Gastroesophageal sphincter (tissue), 3 donors: ENCODE results near the gene ZNF385D.

Experiments
- CTCF ChIP-seq, 4 experiments: fragments of 200-600 bp in 2 of 4; fragments of 450-650 bp in 2 of 4; sonication (generic) in 1 of 4; IDR thresholded peaks; one replicate each; pipeline ENCODE4 v1.5.1; 2017 to 2019; ENCODE audit warnings: antibody characterized with exemption in 4 of 4, mild to moderate bottlenecking in 2 of 4, moderate library complexity in 2 of 4
- EP300 ChIP-seq: sonication (generic); formaldehyde crosslinking; IDR thresholded peaks from one replicate; pipeline ENCODE4 v1.6.1; 2017; ENCODE audit warnings: antibody characterized with exemption, mild to moderate bottlenecking
- POLR2A ChIP-seq, 2 donors: fragments of 450-650 bp; IDR thresholded peaks; one replicate each; pipeline ENCODE4 v1.6.1; 2017; ENCODE audit warnings: antibody characterized with exemption in 2 of 2, mild to moderate bottlenecking in 2 of 2, moderate library complexity in 1 of 2
- POLR2AphosphoS5 ChIP-seq: sonication (generic); formaldehyde crosslinking; IDR thresholded peaks from one replicate; pipeline ENCODE4 v1.6.1; 2017; ENCODE audit warnings: antibody characterized with exemption

GRCh38 chr3:21564531-21564930 lies 186.5 kb downstream of the ZNF385D start:
- TF ChIP-seq CTCF (IDR thresholded peaks at IDR 0.05) (no peak), POLR2AphosphoS5 (no peak), POLR2A (IDR thresholded peaks at IDR 0.05) (no peak), EP300 (no peak)
